Spleen (tissue), 11 donors: ENCODE data around the gene LRRC72. TPM values are rescaled to one million over a fixed set of nuclear protein-coding genes. Genes with fewer than 3 reads are reported as not detected.

Experiments used
- DNase-seq: peaks from one replicate; pipeline ENCODE4 v3.0.0-alpha.2; 2020
- H3K27ac ChIP-seq, 8 donors: fragments of 200-600 bp; sonication (generic) in 7 of 8; 1 replicate in 4 of 8; 2 replicates in 4 of 8; pipeline versions ENCODE4 v1.5.0 to v1.8.0; 2016 to 2021; ENCODE audit warnings: inconsistent platforms in 4 of 8, mild to moderate bottlenecking in 4 of 8, moderate library complexity in 1 of 8
- H3K27me3 ChIP-seq, 7 donors: fragments of 200-600 bp; sonication (generic) in 6 of 7; replicated peaks in 1 of 7; 1 replicate in 4 of 7; 2 replicates in 3 of 7; pipeline versions ENCODE4 v1.5.0 to v1.8.0; 2016 to 2021; ENCODE audit warnings: inconsistent platforms in 3 of 7, mild to moderate bottlenecking in 1 of 7
- H3K36me3 ChIP-seq, 6 donors: fragments of 200-600 bp; sonication (generic) in 5 of 6; 1 replicate in 4 of 6; 2 replicates in 2 of 6; pipeline versions ENCODE4 v1.5.0 to v1.8.0; 2016 to 2021; ENCODE audit warnings: inconsistent platforms in 2 of 6
- H3K4me1 ChIP-seq, 6 donors: fragments of 200-600 bp; sonication (generic) in 5 of 6; 1 replicate in 3 of 6; 2 replicates in 3 of 6; pipeline versions ENCODE4 v1.5.0 to v1.8.0; 2016 to 2021; ENCODE audit warnings: inconsistent platforms in 3 of 6
- H3K4me3 ChIP-seq, 8 donors: fragments of 200-600 bp; sonication (generic) in 7 of 8; 1 replicate in 4 of 8; 2 replicates in 4 of 8; pipeline versions ENCODE4 v1.5.0 to v1.8.0; 2016 to 2021; ENCODE audit warnings: inconsistent platforms in 4 of 8, mild to moderate bottlenecking in 4 of 8, moderate library complexity in 2 of 8
- H3K9me3 ChIP-seq, 8 donors: fragments of 200-600 bp; sonication (generic) in 7 of 8; 1 replicate in 4 of 8; 2 replicates in 4 of 8; pipeline versions ENCODE4 v1.5.0 to v1.8.0; 2016 to 2021; ENCODE audit warnings: inconsistent platforms in 4 of 8
- POLR2A ChIP-seq, 3 donors: fragments of 450-650 bp; IDR thresholded peaks; one replicate each; pipeline ENCODE4 v1.5.1; 2017; ENCODE audit warnings: antibody characterized with exemption in 3 of 3, mild to moderate bottlenecking in 1 of 3
- POLR2AphosphoS5 ChIP-seq, 3 donors: sonication (generic); formaldehyde crosslinking; IDR thresholded peaks; one replicate each; pipeline ENCODE4 v1.5.1; 2017; ENCODE audit warnings: antibody characterized with exemption in 3 of 3
- WGBS, 5 donors: extraction: QIAGEN DNeasy Blood & Tissue Kit in 3 of 5; methylation state at CpG; one replicate each; pipeline versions ENCODE4 v1.1.5 to v1.1.7; 2013 to 2018; 5-methylcytosine and 5-hydroxymethylcytosine counted together
- intact Hi-C: fragments of 100-400 bp; cut with DNase I; formaldehyde crosslinking; loops from one replicate; pipeline ENCODE4 v1.15.0; 2023; ENCODE audit warnings: low total_unique reads
- polyA plus RNA-seq, 3 donors: library from polyadenylated mRNA; stranded (reverse); fragments of 200-250 nt; gene quantifications; one replicate each; pipeline ENCODE4 v1.2.1, GENCODE V29; 2013
- total RNA-seq, 7 donors: library from RNA; depleted of rRNA in 3 of 7; stranded (reverse); fragments of >200 nt in 3 of 7; fragmentation: NEBNext Ultra II Directional in 4 of 7; extraction: Animal tissue kit (Norgen Biotek cat#: 25700) in 4 of 7; gene quantifications; one replicate each; pipeline versions ENCODE4 v1.1.0 to v1.2.1, GENCODE V29; 2016 to 2021
- TF ChIP-seq, protein P1 (sequence below), 11 experiments: fragments of 200-600 bp in 7 of 11; fragments of 450-650 bp in 4 of 11; sonication (generic) in 4 of 11; IDR thresholded peaks in 8 of 11; conservative IDR thresholded peaks in 3 of 11; 1 replicate in 7 of 11; 2 replicates in 4 of 11; pipeline versions ENCODE4 v1.4.0 to v1.8.0; 2016 to 2021; ENCODE audit warnings: antibody characterized with exemption in 11 of 11, inconsistent platforms in 4 of 11, mild to moderate bottlenecking in 1 of 11
- donor health status: healthy with polysubstance abuse.
- donor health status: DM: no; HTN: no; CAD: no; lungs with moderate emphysema.
- donor health status: DM: no; HTN: no; CAD: no.
- donor health status: Bipolar disorder and iron deficiency.
- donor health status: healthy.
- donor health status: DM: no; HTN: no; CAD: no.
- donor health status: DM: yes; HTN: yes; CAD: no.

Gene LRRC72
- total and polyA plus RNA-seq, 10 donors, result not detected

DNA sequence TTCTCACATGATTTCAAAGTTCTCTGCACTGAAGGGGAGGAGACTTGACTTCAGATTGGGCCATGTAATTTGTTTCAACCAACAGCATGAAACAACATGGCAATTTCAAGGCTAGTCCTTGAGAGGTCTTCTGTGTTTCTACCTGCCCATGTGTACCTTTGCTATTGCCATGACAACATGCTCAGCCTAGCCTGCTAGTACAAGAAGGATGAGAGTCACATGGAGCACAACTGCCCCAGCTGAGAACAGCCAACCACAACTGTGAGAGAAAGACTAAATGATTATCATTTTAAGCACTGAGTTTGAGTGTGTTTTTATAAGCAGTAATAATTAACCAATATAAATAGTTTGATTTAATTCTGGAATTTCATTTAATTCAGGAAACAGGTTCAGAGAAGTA, 77.0 kb downstream of the LRRC72 start:
- no peak for DNase-seq
- Histone ChIP-seq H3K36me3 (peaks cover 0 to 100% (median 43%) of the 10 kb centered on the region in 6 donors), H3K9me3 (no peaks in the 10 kb centered on the region), H3K4me3 (no peak overlapping the region), H3K27ac (no peak overlapping the region), H3K27me3 (no peaks in the 10 kb centered on the region), H3K4me1 (no peaks in the 10 kb centered on the region)
- intact Hi-C loops, result no loop called here
- no peak for TF ChIP-seq POLR2AphosphoS5 (IDR thresholded peaks at IDR 0.05)
- TF ChIP-seq, protein P1, sequence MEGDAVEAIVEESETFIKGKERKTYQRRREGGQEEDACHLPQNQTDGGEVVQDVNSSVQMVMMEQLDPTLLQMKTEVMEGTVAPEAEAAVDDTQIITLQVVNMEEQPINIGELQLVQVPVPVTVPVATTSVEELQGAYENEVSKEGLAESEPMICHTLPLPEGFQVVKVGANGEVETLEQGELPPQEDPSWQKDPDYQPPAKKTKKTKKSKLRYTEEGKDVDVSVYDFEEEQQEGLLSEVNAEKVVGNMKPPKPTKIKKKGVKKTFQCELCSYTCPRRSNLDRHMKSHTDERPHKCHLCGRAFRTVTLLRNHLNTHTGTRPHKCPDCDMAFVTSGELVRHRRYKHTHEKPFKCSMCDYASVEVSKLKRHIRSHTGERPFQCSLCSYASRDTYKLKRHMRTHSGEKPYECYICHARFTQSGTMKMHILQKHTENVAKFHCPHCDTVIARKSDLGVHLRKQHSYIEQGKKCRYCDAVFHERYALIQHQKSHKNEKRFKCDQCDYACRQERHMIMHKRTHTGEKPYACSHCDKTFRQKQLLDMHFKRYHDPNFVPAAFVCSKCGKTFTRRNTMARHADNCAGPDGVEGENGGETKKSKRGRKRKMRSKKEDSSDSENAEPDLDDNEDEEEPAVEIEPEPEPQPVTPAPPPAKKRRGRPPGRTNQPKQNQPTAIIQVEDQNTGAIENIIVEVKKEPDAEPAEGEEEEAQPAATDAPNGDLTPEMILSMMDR (IDR thresholded peaks at IDR 0.05 in 8 of 11, conservative IDR thresholded peaks at IDR 0.05 in 3 of 11), result no peak
- TF ChIP-seq POLR2A (IDR thresholded peaks at IDR 0.05), result no peak

DNA sequence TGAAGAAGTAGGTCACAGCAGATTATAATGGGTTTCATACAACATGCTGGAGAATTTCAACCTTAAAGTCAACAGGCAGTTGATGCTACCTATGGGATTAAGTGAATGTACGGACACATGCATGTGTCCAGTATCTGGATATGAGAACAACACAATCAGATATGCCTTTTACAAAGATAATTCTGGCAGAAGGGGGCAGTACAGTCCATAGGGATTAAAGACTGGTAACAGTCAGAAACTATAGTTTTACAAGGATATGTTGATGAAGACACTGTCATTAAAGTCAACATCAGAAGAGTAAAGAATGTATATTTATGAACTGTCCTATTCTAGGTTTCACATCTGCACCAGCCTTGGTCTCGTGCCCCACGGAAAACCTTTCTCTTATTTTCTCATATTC, 77.4 kb downstream of the LRRC72 start:
- intact Hi-C loops, result no loop called here
- no peak for DNase-seq
- H3K4me3 ChIP-seq, result no peak overlapping the region
- TF ChIP-seq, protein P1 (IDR thresholded peaks at IDR 0.05 in 8 of 11, conservative IDR thresholded peaks at IDR 0.05 in 3 of 11), result no peak
- TF ChIP-seq POLR2AphosphoS5 (IDR thresholded peaks at IDR 0.05), result no peak
- TF ChIP-seq POLR2A (IDR thresholded peaks at IDR 0.05), result no peak
- no peaks in the 10 kb centered on the region for H3K27me3 ChIP-seq
- no peaks in the 10 kb centered on the region for H3K9me3 ChIP-seq
- WGBS, 5 donors, result 93 to 98% (median 96%) methylated on average over 3 of the region's 3 CpGs
- H3K4me1 ChIP-seq, result no peaks in the 10 kb centered on the region
- H3K36me3 ChIP-seq, result peaks cover 0 to 100% (median 44%) of the 10 kb centered on the region in 6 donors
- H3K27ac ChIP-seq, result no peak overlapping the region

- Histone ChIP-seq H3K27me3 (no peaks in the 10 kb centered on the region), H3K4me1 (peaks cover 0 to 5% (median 0%) of the 10 kb centered on the region in 6 donors), H3K36me3 (peaks cover 0 to 97% (median 35%) of the 10 kb centered on the region in 6 donors), H3K9me3 (no peaks in the 10 kb centered on the region), H3K27ac (no peak overlapping the region), H3K4me3 (no peak overlapping the region)
- 72 to 93% (median 86%) methylated on average over 3 of the region's 3 CpGs for WGBS, 5 donors
- DNase-seq, result no peak
- intact Hi-C loops, result no loop called here
- TF ChIP-seq POLR2A (IDR thresholded peaks at IDR 0.05), result no peak
- no peak for TF ChIP-seq POLR2AphosphoS5 (IDR thresholded peaks at IDR 0.05)
- TF ChIP-seq, protein P1 (IDR thresholded peaks at IDR 0.05 in 8 of 11, conservative IDR thresholded peaks at IDR 0.05 in 3 of 11), result no peak
Measured at GRCh38 chr7:16606704-16607103, 80.1 kb downstream of the LRRC72 start.

DNA sequence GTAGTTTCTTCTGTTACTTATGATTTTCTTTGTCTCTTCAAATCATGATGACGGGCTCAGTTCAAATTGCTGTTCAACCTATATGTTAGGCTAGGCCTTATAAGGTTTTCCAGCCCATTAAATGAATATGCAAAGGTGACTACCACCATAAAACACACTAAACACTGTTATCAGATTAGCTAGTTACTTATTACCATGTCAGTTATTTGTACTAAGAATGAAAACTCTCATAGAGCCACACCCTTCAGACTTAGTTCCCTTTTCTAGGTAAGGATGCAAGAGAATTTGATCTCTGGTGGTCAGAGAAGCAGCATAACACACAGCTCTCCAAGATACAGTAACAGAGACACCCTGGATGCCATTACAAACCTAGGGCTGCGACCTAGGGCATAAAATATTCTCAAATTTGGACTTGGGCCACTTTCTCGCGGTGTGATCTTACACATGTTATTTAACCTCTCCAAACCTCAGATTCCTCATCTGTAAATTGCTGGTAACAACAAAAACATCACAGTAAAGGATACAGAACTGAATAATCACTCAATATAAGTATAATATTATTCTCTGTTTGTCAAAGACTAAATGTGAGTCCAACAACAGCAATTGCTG, 83.3 kb downstream of the LRRC72 start:
- no peak for TF ChIP-seq POLR2A (IDR thresholded peaks at IDR 0.05)
- intact Hi-C loops, result no loop called here

More for the DNA sequence above, 83.3 kb downstream of the LRRC72 start:
- Histone ChIP-seq H3K27ac (no peak overlapping the region), H3K27me3 (no peaks in the 10 kb centered on the region), H3K9me3 (no peaks in the 10 kb centered on the region), H3K4me1 (peaks cover 0 to 5% (median 0%) of the 10 kb centered on the region in 6 donors), H3K36me3 (peaks cover 0 to 88% (median 19%) of the 10 kb centered on the region in 6 donors), H3K4me3 (no peak overlapping the region)
- WGBS, 5 donors, result 78 to 93% (median 90%) methylated on average over 4 of the region's 4 CpGs
- no peak for DNase-seq
